Measurements from ENCODE around the gene ADD2. TPM values are rescaled to one million over a fixed set of nuclear protein-coding genes. Genes with fewer than 3 reads are reported as not detected.

ADD2 gene
- total and polyA plus RNA-seq, 2 experiments from 2014 or later, result 4.7 to 40.0 TPM

GRCh38 chr2:70748002-70748784 is 19.8 kb downstream of the ADD2 start:
- DNase-seq (ENCODE audit: low read depth in 1 of 2, low spot score in 1 of 2), result peak in 1 of 2 donors; percentile 50
- Histone ChIP-seq H3K27me3 (no peaks in the 10 kb centered on the region), H3K36me3 (no peaks in the 10 kb centered on the region), H3K9me3 (ENCODE audit: low read depth) (no peaks in the 10 kb centered on the region), H3K4me1 (ENCODE audit: low read depth) (peaks cover 19% of the 10 kb centered on the region), H3K4me3 (no peak overlapping the region), H3K27ac (no peak overlapping the region)
- TF ChIP-seq CTCF (IDR thresholded peaks at IDR 0.05; ENCODE audit: low read depth, low read length), result no peak

- no peak for DNase-seq (ENCODE audit: low read depth in 1 of 2, low spot score in 1 of 2)
- Histone ChIP-seq H3K4me3 (no peak overlapping the region), H3K27me3 (no peaks in the 10 kb centered on the region), H3K36me3 (no peaks in the 10 kb centered on the region), H3K4me1 (ENCODE audit: low read depth) (peaks cover 11% of the 10 kb centered on the region), H3K27ac (no peak overlapping the region), H3K9me3 (ENCODE audit: low read depth) (no peaks in the 10 kb centered on the region)
- no peak for TF ChIP-seq CTCF (IDR thresholded peaks at IDR 0.05; ENCODE audit: low read depth, low read length)
Measured at GRCh38 chr2:70747284-70747683, 20.7 kb downstream of the ADD2 start.

GRCh38 chr2:70746094-70746974 is 21.7 kb downstream of the ADD2 start:
- no peak for DNase-seq (ENCODE audit: low read depth in 1 of 2, low spot score in 1 of 2)
- Histone ChIP-seq H3K36me3 (no peaks in the 10 kb centered on the region), H3K4me1 (ENCODE audit: low read depth) (peaks cover 7% of the 10 kb centered on the region), H3K27ac (no peak overlapping the region), H3K27me3 (no peaks in the 10 kb centered on the region), H3K4me3 (no peak overlapping the region), H3K9me3 (ENCODE audit: low read depth) (no peaks in the 10 kb centered on the region)
- TF ChIP-seq CTCF (IDR thresholded peaks at IDR 0.05; ENCODE audit: low read depth, low read length), result no peak

- no peaks in the 10 kb centered on the region for H3K36me3 ChIP-seq
- H3K4me1 ChIP-seq (ENCODE audit: low read depth), result peaks cover 7% of the 10 kb centered on the region
- no peak for DNase-seq (ENCODE audit: low read depth in 1 of 2, low spot score in 1 of 2)
- H3K27ac ChIP-seq, result no peak overlapping the region
- no peak for TF ChIP-seq CTCF (IDR thresholded peaks at IDR 0.05; ENCODE audit: low read depth, low read length)
- no peaks in the 10 kb centered on the region for H3K9me3 ChIP-seq (ENCODE audit: low read depth)
- no peaks in the 10 kb centered on the region for H3K27me3 ChIP-seq
- no peak overlapping the region for H3K4me3 ChIP-seq
Measured at GRCh38 chr2:70745276-70745825, 22.6 kb downstream of the ADD2 start.

- TF ChIP-seq CTCF (IDR thresholded peaks at IDR 0.05; ENCODE audit: low read depth, low read length), result no peak
- Histone ChIP-seq H3K27ac (no peak overlapping the region), H3K27me3 (no peaks in the 10 kb centered on the region), H3K9me3 (ENCODE audit: low read depth) (no peaks in the 10 kb centered on the region), H3K36me3 (no peaks in the 10 kb centered on the region), H3K4me1 (ENCODE audit: low read depth) (peaks cover 7% of the 10 kb centered on the region), H3K4me3 (no peak overlapping the region)
- DNase-seq (ENCODE audit: low read depth in 1 of 2, low spot score in 1 of 2), result no peak
Measured at GRCh38 chr2:70744397-70744796, 23.6 kb downstream of the ADD2 start.

Measured in cardiac muscle cell (in vitro differentiated cells and primary cell).